Lung (tissue), 12 donors: Measurements from ENCODE around the gene CCDC6. TPM values are rescaled to one million over a fixed set of nuclear protein-coding genes. Genes with fewer than 3 reads are reported as not detected.

Experiments used
- ATAC-seq: fragments of 200-7000 bp; cut with Tn5 transposase; one replicate; pipeline ENCODE4 v1.9.1; 2020; ENCODE audit warnings: moderate number of reproducible peaks; ENCODE audit not compliant: insufficient read depth, low FRiP score
- DNase-seq, 3 donors: peaks; one replicate each; pipeline ENCODE4 v3.0.0-alpha.2; 2013 to 2017
- H3K27ac ChIP-seq, 2 donors: one replicate each; pipeline ENCODE4 v1.5.1; 2013; ENCODE audit warnings: mild to moderate bottlenecking in 2 of 2, moderate library complexity in 2 of 2, control low read depth in 1 of 2, inconsistent platforms in 1 of 2, low read depth in 1 of 2, low read length in 1 of 2
- H3K27me3 ChIP-seq, 3 donors: one replicate each; pipeline ENCODE4 v1.5.1; 2013; ENCODE audit warnings: low read length in 2 of 3; ENCODE audit not compliant: control insufficient read depth in 3 of 3, insufficient read depth in 3 of 3
- H3K36me3 ChIP-seq, 4 donors: one replicate each; pipeline ENCODE4 v1.5.1; 2013; ENCODE audit warnings: low read length in 4 of 4, mild to moderate bottlenecking in 1 of 4, moderate library complexity in 1 of 4; ENCODE audit not compliant: control insufficient read depth in 4 of 4, insufficient read depth in 4 of 4
- H3K4me1 ChIP-seq, 5 donors: one replicate each; pipeline ENCODE4 v1.5.1; 2013; ENCODE audit warnings: low read length in 5 of 5, mild to moderate bottlenecking in 2 of 5, moderate library complexity in 1 of 5; ENCODE audit not compliant: control insufficient read depth in 5 of 5, insufficient read depth in 5 of 5
- H3K4me3 ChIP-seq: one replicate; pipeline ENCODE4 v1.5.1; 2013; ENCODE audit warnings: mild to moderate bottlenecking, control low read depth, moderate library complexity
- H3K9ac ChIP-seq, 2 donors: one replicate each; pipeline ENCODE4 v1.5.1; 2013; ENCODE audit warnings: low read length in 2 of 2, control low read depth in 1 of 2; ENCODE audit not compliant: insufficient read depth in 1 of 2
- H3K9me3 ChIP-seq, 4 donors: one replicate each; pipeline ENCODE4 v1.5.1; 2013; ENCODE audit warnings: low read length in 3 of 4, mild to moderate bottlenecking in 1 of 4, moderate library complexity in 1 of 4; ENCODE audit not compliant: control insufficient read depth in 4 of 4, insufficient read depth in 3 of 4
- WGBS, 2 donors: extraction: QIAGEN DNeasy Blood & Tissue Kit; methylation state at CpG; one replicate each; pipeline ENCODE4 v1.1.7; 2013; 5-methylcytosine and 5-hydroxymethylcytosine counted together
- polyA plus RNA-seq, 2 donors: library from polyadenylated mRNA; stranded (reverse); fragments of 200-250 nt; gene quantifications; one replicate each; pipeline ENCODE4 v1.2.1, GENCODE V29; 2013
- total RNA-seq, 2 donors: library from RNA; depleted of rRNA in 1 of 2; stranded (reverse); fragments of >200 nt in 1 of 2; gene quantifications; one replicate each; pipeline ENCODE4 v1.2.1, GENCODE V29; 2014 to 2021
- TF ChIP-seq, protein P1 (sequence below): IDR thresholded peaks from 2 replicates; pipeline ENCODE4 v1.5.1; 2012; ENCODE audit warnings: mild to moderate bottlenecking; ENCODE audit errors: control extremely low read depth, extremely low read depth
- donor health status: control.
- donor health status: control.
- donor health status: Bipolar disorder and iron deficiency.
- donor health status: healthy.
- donor health status: DM: yes; HTN: yes; CAD: no.

The CCDC6 gene
- total and polyA plus RNA-seq, 4 donors = 13.2 to 77.2 (median 28.1) TPM

DNA sequence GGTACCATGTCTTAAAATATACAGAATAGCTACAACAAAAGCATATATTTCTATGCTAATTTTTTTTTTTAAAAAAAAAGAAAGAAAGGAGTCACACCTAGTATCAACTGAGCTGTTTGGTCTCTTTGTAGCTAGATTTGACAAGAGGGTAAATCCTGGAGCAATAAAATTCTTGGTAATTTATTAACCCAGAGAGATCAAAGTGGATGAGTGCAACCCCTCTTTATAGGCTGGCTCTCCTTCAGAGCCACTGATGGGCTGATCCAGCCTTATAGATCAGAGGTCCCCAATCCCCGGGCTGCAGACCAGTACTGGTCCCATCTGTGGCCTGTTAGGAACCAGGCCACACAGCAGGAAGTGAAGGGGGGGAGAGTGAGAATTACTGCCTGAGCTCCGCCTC, 133.3 kb downstream of the CCDC6 start:
- no peaks in the 10 kb centered on the region for H3K4me1 ChIP-seq
- no peaks in the 10 kb centered on the region for H3K36me3 ChIP-seq
- TF ChIP-seq, protein P1, sequence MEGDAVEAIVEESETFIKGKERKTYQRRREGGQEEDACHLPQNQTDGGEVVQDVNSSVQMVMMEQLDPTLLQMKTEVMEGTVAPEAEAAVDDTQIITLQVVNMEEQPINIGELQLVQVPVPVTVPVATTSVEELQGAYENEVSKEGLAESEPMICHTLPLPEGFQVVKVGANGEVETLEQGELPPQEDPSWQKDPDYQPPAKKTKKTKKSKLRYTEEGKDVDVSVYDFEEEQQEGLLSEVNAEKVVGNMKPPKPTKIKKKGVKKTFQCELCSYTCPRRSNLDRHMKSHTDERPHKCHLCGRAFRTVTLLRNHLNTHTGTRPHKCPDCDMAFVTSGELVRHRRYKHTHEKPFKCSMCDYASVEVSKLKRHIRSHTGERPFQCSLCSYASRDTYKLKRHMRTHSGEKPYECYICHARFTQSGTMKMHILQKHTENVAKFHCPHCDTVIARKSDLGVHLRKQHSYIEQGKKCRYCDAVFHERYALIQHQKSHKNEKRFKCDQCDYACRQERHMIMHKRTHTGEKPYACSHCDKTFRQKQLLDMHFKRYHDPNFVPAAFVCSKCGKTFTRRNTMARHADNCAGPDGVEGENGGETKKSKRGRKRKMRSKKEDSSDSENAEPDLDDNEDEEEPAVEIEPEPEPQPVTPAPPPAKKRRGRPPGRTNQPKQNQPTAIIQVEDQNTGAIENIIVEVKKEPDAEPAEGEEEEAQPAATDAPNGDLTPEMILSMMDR = no peak
- peaks cover 0 to 4% (median 0%) of the 10 kb centered on the region in 4 donors for H3K9me3 ChIP-seq
- no peaks in the 10 kb centered on the region for H3K27me3 ChIP-seq
- no peak overlapping the region for H3K27ac ChIP-seq
- H3K9ac ChIP-seq = no peak overlapping the region
- H3K4me3 ChIP-seq = no peak overlapping the region
- WGBS, 2 donors = 94 to 95% methylated on average over 2 of the region's 2 CpGs
- DNase-seq = no peak
- no peak for ATAC-seq

DNA sequence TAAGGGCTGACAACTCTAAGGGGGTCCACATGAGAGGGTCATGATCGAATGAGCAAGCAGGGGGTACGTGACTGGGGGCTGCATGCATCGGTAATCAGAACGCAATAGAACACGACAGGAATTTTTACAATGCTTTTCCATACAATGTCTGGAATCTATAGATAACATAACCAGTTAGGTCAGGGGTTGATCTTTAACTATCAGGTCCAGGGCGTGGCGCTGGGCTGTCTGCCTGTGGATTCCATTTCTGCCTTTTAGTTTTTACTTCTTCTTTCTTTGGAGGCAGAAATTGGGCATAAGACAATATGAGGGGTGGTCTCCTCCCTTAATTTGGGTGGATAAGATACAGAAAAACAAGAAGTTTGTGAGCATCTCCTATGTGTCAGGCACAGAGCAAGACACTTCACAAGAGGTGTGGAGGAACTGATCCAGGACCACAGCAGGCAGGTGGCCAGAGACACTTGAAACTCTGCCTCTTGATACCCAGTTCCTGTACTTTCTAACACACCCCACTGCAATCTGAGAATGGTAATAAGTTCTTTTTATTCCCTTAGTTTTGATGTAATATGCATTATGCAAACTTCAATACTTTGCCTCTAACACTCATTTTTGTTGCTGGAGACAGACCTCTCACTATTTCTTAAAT, 135.1 kb downstream of the CCDC6 start:
- WGBS, 2 donors = 94 to 95% methylated on average over 7 of the region's 7 CpGs
- DNase-seq (no peak), ATAC-seq (no peak)
- Histone ChIP-seq H3K4me3 (no peak overlapping the region), H3K27me3 (no peaks in the 10 kb centered on the region), H3K27ac (no peak overlapping the region), H3K9me3 (no peaks in the 10 kb centered on the region), H3K4me1 (no peaks in the 10 kb centered on the region), H3K9ac (no peak overlapping the region), H3K36me3 (no peaks in the 10 kb centered on the region)
- TF ChIP-seq, protein P1 = no peak

DNA sequence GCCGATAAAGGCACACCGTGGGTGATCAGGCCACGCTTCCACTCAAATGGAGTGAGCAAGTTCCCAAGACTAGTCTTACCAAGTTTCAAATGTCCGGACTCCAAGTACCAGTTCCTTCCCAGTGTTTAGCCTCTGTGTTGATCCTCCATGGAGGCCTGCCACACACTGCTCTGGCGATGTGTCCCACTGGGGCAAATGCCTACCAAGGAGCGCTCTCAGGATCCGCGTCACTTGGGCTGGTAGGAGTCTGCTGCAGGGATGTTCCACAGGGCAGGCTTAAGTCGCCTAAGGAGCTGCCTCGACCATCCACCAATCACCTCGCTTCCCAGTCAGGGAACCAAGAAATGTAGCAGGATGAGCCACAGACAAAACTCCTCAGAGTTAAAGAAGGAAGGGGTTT, 135.7 kb downstream of the CCDC6 start:
- WGBS, 2 donors = 89 to 98% methylated on average over 11 of the region's 11 CpGs
- H3K4me1 ChIP-seq = no peaks in the 10 kb centered on the region
- H3K27ac ChIP-seq = no peak overlapping the region
- H3K36me3 ChIP-seq = no peaks in the 10 kb centered on the region
- H3K9me3 ChIP-seq = no peaks in the 10 kb centered on the region
- H3K27me3 ChIP-seq = no peaks in the 10 kb centered on the region
- ATAC-seq = no peak
- DNase-seq = no peak
- no peak overlapping the region for H3K9ac ChIP-seq
- no peak overlapping the region for H3K4me3 ChIP-seq
- TF ChIP-seq, protein P1 = no peak

GRCh38 chr10:59762505-59762904, 143.9 kb downstream of the CCDC6 start:
- no peak overlapping the region for H3K4me3 ChIP-seq
- H3K36me3 ChIP-seq = no peaks in the 10 kb centered on the region
- 36 to 49% methylated on average over 2 of the region's 2 CpGs for WGBS, 2 donors
- no peak overlapping the region for H3K27ac ChIP-seq
- ATAC-seq (no peak), DNase-seq (no peak)
- H3K9me3 ChIP-seq = peaks cover 0 to 2% (median 0%) of the 10 kb centered on the region in 4 donors
- no peaks in the 10 kb centered on the region for H3K4me1 ChIP-seq
- TF ChIP-seq, protein P1 = no peak
- H3K27me3 ChIP-seq = no peaks in the 10 kb centered on the region
- H3K9ac ChIP-seq = no peak overlapping the region
